ENCODE data around the gene ACTN2. TPM values are rescaled to one million over a fixed set of nuclear protein-coding genes. Genes with fewer than 3 reads are reported as not detected.

Gene ACTN2
- total RNA-seq, 1 donor from 2014 or later = 10.5 TPM

DNA sequence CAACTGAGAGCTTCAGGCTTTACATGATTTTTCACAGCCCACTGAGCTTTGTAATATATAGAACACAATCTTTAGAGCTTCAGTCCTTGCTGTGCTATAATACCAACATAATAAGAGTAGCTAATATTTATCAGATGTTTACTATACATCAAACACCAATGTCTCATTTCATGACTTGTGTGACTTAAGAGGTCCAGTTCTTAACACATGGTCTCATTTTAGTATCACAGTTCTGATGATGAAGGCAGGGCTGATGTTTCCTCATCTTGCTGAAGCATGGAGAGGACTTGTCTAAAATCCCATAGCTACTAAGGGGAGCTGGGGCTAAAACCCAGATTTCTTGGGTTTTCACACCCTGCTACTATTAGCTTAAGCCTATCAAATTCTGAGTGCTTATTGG, 114.3 kb downstream of the ACTN2 start:
- intact Hi-C loops (cut with DNase I) = no loop called here
- Histone ChIP-seq H3K36me3 (peaks cover 3 to 13% of the 10 kb centered on the region in 2 donors), H3K4me1 (peaks cover 0 to 22% of the 10 kb centered on the region in 2 donors), H3K4me3 (no peak overlapping the region), H3K9me3 (no peaks in the 10 kb centered on the region), H3K27ac (no peak overlapping the region), H3K27me3 (no peaks in the 10 kb centered on the region)
- TF ChIP-seq, protein P1, sequence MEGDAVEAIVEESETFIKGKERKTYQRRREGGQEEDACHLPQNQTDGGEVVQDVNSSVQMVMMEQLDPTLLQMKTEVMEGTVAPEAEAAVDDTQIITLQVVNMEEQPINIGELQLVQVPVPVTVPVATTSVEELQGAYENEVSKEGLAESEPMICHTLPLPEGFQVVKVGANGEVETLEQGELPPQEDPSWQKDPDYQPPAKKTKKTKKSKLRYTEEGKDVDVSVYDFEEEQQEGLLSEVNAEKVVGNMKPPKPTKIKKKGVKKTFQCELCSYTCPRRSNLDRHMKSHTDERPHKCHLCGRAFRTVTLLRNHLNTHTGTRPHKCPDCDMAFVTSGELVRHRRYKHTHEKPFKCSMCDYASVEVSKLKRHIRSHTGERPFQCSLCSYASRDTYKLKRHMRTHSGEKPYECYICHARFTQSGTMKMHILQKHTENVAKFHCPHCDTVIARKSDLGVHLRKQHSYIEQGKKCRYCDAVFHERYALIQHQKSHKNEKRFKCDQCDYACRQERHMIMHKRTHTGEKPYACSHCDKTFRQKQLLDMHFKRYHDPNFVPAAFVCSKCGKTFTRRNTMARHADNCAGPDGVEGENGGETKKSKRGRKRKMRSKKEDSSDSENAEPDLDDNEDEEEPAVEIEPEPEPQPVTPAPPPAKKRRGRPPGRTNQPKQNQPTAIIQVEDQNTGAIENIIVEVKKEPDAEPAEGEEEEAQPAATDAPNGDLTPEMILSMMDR (IDR thresholded peaks at IDR 0.05) = no peak
- no peak for DNase-seq (ENCODE audit: low spot score in 2 of 2)

DNA sequence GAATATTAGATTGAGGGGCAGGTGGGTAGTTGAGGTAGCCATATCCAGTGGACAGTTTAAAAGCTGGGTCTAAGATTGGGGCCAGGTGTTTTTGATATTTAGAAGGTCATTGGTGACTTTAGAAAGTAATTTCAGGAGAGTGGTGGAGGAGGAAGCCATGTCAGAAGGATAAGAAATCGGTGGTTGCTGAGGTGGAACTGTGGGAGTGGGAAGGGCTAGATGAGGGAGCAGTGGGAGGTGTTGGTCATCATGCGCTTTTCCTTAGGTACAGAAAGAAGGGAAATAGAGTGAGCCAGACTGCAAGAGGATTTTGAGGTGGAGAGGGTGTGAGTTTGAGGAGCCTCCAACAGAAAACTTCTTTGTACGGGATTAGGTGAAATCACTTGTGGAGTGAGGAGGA, 116.0 kb downstream of the ACTN2 start:
- Histone ChIP-seq H3K27ac (no peak overlapping the region), H3K4me3 (no peak overlapping the region), H3K4me1 (peaks cover 0 to 16% of the 10 kb centered on the region in 2 donors), H3K9me3 (no peaks in the 10 kb centered on the region), H3K27me3 (no peaks in the 10 kb centered on the region), H3K36me3 (peaks cover 3 to 22% of the 10 kb centered on the region in 2 donors)
- intact Hi-C loops (cut with DNase I) = no loop called here
- no peak for DNase-seq (ENCODE audit: low spot score in 2 of 2)
- TF ChIP-seq, protein P1 (IDR thresholded peaks at IDR 0.05) = no peak

DNA sequence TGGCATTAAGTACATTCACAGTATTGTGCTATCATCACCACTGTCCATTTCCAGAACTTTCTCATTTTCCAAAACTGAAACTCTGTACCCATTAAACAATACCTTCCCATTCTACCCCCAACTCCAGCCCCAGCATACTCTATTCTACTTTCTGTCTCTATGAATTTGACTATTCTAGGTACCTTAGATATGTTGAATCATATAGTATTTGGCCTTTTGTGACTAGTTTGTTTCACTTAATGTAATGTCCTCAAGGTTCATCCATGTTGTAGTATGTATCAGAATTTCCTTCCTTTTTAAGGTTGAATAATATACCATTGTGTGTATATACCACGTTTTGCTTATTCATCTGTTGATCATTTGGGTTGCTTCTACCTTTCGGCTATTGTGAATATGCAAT, 120.3 kb downstream of the ACTN2 start:
- TF ChIP-seq, protein P1 (IDR thresholded peaks at IDR 0.05) = no peak
- no peak for DNase-seq (ENCODE audit: low spot score in 2 of 2)
- no peaks in the 10 kb centered on the region for H3K9me3 ChIP-seq
- no peaks in the 10 kb centered on the region for H3K27me3 ChIP-seq
- peaks cover 14 to 54% of the 10 kb centered on the region in 2 donors for H3K36me3 ChIP-seq
- H3K4me1 ChIP-seq = no peaks in the 10 kb centered on the region
- intact Hi-C loops (cut with DNase I) = no loop called here
- no peak overlapping the region for H3K27ac ChIP-seq
- no peak overlapping the region for H3K4me3 ChIP-seq

DNA sequence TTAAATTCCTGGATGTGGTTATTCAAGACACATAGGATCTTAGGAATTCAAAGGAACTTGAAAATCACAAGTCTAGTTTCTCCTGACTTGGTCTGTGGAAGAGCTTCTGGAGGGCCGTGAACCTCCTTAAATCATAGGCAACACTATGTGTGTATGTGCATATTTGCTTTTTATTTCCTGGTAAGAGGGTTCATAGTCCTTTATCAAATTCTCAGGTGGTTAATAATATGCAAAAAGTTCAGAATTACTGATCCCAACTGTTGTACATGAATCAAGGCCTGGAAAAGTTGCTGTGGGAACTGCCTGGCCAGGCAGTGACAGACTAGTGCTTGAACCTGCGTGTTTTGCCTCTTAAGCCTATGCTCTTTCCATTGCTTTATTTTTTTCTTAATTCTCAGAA, 121.7 kb downstream of the ACTN2 start:
- H3K4me3 ChIP-seq = no peak overlapping the region
- TF ChIP-seq, protein P1 (IDR thresholded peaks at IDR 0.05) = no peak
- no peaks in the 10 kb centered on the region for H3K27me3 ChIP-seq
- H3K4me1 ChIP-seq = no peaks in the 10 kb centered on the region
- no peaks in the 10 kb centered on the region for H3K9me3 ChIP-seq
- peaks cover 27 to 68% of the 10 kb centered on the region in 2 donors for H3K36me3 ChIP-seq
- H3K27ac ChIP-seq = no peak overlapping the region
- intact Hi-C loops (cut with DNase I) = no loop called here
- DNase-seq (ENCODE audit: low spot score in 2 of 2) = no peak

DNA sequence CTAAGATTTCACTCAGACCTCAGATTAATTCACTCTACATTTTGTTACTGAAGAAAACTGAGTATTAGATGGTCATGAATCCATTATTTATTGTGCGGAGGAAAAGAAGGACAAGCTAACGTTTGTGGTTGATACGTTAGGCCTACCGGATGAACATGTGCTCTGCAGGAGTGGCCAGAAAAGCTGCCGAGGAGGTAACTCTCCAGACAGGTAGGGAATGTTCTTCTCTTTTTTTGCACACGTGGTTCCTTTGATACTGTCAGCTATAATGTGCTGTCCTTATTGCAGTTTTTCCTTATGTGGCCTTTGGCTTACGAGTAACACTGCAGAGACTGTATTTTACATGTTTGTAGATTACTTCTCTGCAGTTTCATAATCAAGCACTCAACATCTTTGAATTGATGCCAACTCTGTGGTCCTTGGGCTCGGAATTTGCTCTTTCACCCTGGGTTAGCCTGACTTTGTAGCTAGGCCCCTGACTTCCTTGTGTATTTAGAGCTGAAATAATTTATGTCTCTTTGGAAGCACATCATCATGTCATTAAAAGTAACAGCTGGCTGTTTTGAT, 122.3 kb downstream of the ACTN2 start:
- Histone ChIP-seq H3K36me3 (peaks cover 33 to 70% of the 10 kb centered on the region in 2 donors), H3K4me1 (no peaks in the 10 kb centered on the region), H3K27me3 (no peaks in the 10 kb centered on the region), H3K4me3 (no peak overlapping the region), H3K27ac (no peak overlapping the region), H3K9me3 (no peaks in the 10 kb centered on the region)
- DNase-seq (ENCODE audit: low spot score in 2 of 2) = no peak
- intact Hi-C loops (cut with DNase I) = no loop called here
- TF ChIP-seq, protein P1 (IDR thresholded peaks at IDR 0.05) = no peak

DNA sequence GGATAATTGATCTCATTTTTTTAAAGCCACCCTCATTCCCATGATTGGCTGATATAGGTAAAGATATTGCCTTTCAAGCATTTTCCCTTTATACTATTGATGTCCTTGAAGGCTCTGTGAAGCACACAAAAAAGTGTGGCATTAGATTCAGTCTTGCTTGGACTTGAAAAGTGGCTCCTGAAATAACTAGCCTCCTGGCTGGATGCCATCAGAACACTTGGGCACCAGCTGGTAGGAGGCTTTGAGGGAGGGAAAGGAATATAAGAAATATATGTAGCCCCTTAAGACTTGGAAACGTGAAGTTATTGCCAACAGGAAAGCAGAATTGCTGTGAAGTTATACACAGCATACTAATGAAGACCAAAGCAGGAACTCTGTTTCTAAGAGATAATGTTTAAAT, 122.8 kb downstream of the ACTN2 start:
- TF ChIP-seq, protein P1 (IDR thresholded peaks at IDR 0.05) = no peak
- DNase-seq (ENCODE audit: low spot score in 2 of 2) = no peak
- H3K9me3 ChIP-seq = no peaks in the 10 kb centered on the region
- no peaks in the 10 kb centered on the region for H3K4me1 ChIP-seq
- no peak overlapping the region for H3K4me3 ChIP-seq
- peaks cover 34 to 65% of the 10 kb centered on the region in 2 donors for H3K36me3 ChIP-seq
- H3K27me3 ChIP-seq = no peaks in the 10 kb centered on the region
- no peak overlapping the region for H3K27ac ChIP-seq
- intact Hi-C loops (cut with DNase I) = no loop called here

Data from ascending aorta (tissue), 2 donors.